ENCODE data around the gene RMND5B.

DNA sequence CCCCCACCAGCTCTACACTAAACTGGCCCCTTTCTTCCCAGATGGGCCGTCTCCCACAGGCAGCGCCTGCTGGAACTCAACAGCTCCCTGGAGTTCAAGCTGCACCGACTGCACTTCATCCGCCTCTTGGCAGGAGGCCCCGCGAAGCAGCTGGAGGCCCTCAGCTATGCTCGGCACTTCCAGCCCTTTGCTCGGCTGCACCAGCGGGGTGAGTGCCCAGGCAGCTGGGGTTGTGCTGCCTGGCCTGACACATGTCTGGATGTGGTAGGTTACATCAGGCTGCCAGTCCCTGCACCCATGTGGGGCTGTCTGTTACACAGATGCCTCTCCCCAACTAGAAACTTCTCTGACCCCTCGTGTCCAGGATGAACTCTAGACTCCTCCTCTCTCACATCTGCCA, 13.1 kb downstream of the RMND5B start:
- TF ChIP-seq CTCF (conservative IDR thresholded peaks at IDR 0.05; ENCODE audit: low read depth, low read length) (no peak), EZH2 (IDR thresholded peaks at IDR 0.05; ENCODE audit: borderline replicate concordance, low read depth, low read length, poor library complexity, severe bottlenecking) (no peak)
